Endothelial cell (in vitro differentiated cells): ENCODE results near the gene KRT15. TPM values are rescaled to one million over a fixed set of nuclear protein-coding genes. Genes with fewer than 3 reads are reported as not detected.

Experiments used
- DNase-seq: peaks from one replicate; pipeline ENCODE4 v3.0.0; 2021; ENCODE audit warnings: low spot score
- H3K27ac Mint-ChIP-seq: one replicate; pipeline ENCODE4 v1.8.0; 2021; ENCODE audit warnings: mixed read lengths, inconsistent platforms; ENCODE audit not compliant: unreplicated experiment
- H3K27me3 Mint-ChIP-seq: one replicate; pipeline ENCODE4 v1.8.0; 2021; ENCODE audit warnings: mild to moderate bottlenecking, moderate library complexity, mixed read lengths, inconsistent platforms; ENCODE audit not compliant: unreplicated experiment
- H3K36me3 Mint-ChIP-seq: one replicate; pipeline ENCODE4 v1.8.0; 2021; ENCODE audit warnings: mild to moderate bottlenecking, low read depth, mixed read lengths, inconsistent platforms; ENCODE audit not compliant: unreplicated experiment
- H3K4me1 Mint-ChIP-seq: one replicate; pipeline ENCODE4 v1.8.0; 2021; ENCODE audit warnings: mild to moderate bottlenecking, mixed read lengths, inconsistent platforms; ENCODE audit not compliant: unreplicated experiment
- H3K4me3 Mint-ChIP-seq: one replicate; pipeline ENCODE4 v1.8.0; 2021; ENCODE audit warnings: mild to moderate bottlenecking, mixed read lengths, inconsistent platforms; ENCODE audit not compliant: unreplicated experiment
- H3K9me3 Mint-ChIP-seq: one replicate; pipeline ENCODE4 v1.8.0; 2021; ENCODE audit warnings: mixed read lengths, inconsistent platforms; ENCODE audit not compliant: unreplicated experiment
- CTCF ChIP-seq: fragments of 200-600 bp; sonication (generic); IDR thresholded peaks from one replicate; pipeline ENCODE4 v1.5.0; 2021; ENCODE audit warnings: antibody characterized with exemption; ENCODE audit not compliant: unreplicated experiment
- total RNA-seq: library from RNA; stranded (reverse); fragmentation: NEBNext Ultra II Directional; extraction: Animal tissue kit (Norgen Biotek cat#: 25700); gene quantifications from one replicate; pipeline ENCODE4 v1.2.1, GENCODE V29; 2021; ENCODE audit not compliant: unreplicated experiment

The KRT15 gene
- total RNA-seq, 1 donor from 2014 or later, result not detected

- peaks cover 9% of the 10 kb centered on the region for H3K27me3 Mint-ChIP-seq
- no peak overlapping the region for H3K27ac Mint-ChIP-seq
Measured at GRCh38 chr17:41505809-41506767, 12.6 kb downstream of the KRT15 start.

GRCh38 chr17:41505007-41505808, 13.5 kb downstream of the KRT15 start, which contains the start of gene KRT13:
Gene KRT13, minus strand, starts transcription at chr17:41505612. Its CDS starts 62 bp downstream, at chr17:41505550.
- Mint-ChIP-seq H3K36me3 (no peaks in the 10 kb centered on the region), H3K27me3 (peaks cover 10% of the 10 kb centered on the region), H3K9me3 (no peaks in the 10 kb centered on the region), H3K4me3 (no peak within 1 kb of the TSS), H3K4me1 (no peaks in the 10 kb centered on the region), H3K27ac (no peak within 1 kb of the TSS)
- TF ChIP-seq CTCF, result no peak
- DNase-seq, result no peak

More at GRCh38 chr17:41505809-41506767, 12.6 kb downstream of the KRT15 start:
- no peak overlapping the region for H3K4me3 Mint-ChIP-seq
- no peaks in the 10 kb centered on the region for H3K4me1 Mint-ChIP-seq
- H3K9me3 Mint-ChIP-seq, result no peaks in the 10 kb centered on the region
- TF ChIP-seq CTCF, result no peak
- DNase-seq, result no peak
- H3K36me3 Mint-ChIP-seq, result no peaks in the 10 kb centered on the region

GRCh38 chr17:41504246-41504977, 14.3 kb downstream of the KRT15 start:
- peaks cover 13% of the 10 kb centered on the region for H3K27me3 Mint-ChIP-seq
- H3K27ac Mint-ChIP-seq, result no peak overlapping the region
- no peak overlapping the region for H3K4me3 Mint-ChIP-seq
- H3K4me1 Mint-ChIP-seq, result peaks cover 3% of the 10 kb centered on the region
- no peaks in the 10 kb centered on the region for H3K36me3 Mint-ChIP-seq
- no peaks in the 10 kb centered on the region for H3K9me3 Mint-ChIP-seq
- no peak for DNase-seq
- TF ChIP-seq CTCF, result no peak

- Mint-ChIP-seq H3K4me3 (no peak overlapping the region), H3K4me1 (peaks cover 3% of the 10 kb centered on the region), H3K27ac (no peak overlapping the region)
Measured at GRCh38 chr17:41503202-41503601, 15.5 kb downstream of the KRT15 start.

More at GRCh38 chr17:41503202-41503601, 15.5 kb downstream of the KRT15 start:
- DNase-seq, result no peak
- TF ChIP-seq CTCF, result no peak
- peaks cover 18% of the 10 kb centered on the region for H3K27me3 Mint-ChIP-seq
- H3K9me3 Mint-ChIP-seq, result no peaks in the 10 kb centered on the region
- peaks cover 2% of the 10 kb centered on the region for H3K36me3 Mint-ChIP-seq
